Mesenchymal stem cell (in vitro differentiated cells and primary cell): ENCODE data around the gene CBARP. TPM values are rescaled to one million over a fixed set of nuclear protein-coding genes. Genes with fewer than 3 reads are reported as not detected.

Experiments
- DNase-seq: peaks from one replicate; pipeline ENCODE4 v3.0.0-alpha.2; 2013
- H2AFZ ChIP-seq: one replicate; pipeline ENCODE4 v1.6.1; 2013; ENCODE audit warnings: low read depth, mild to moderate bottlenecking, control low read depth, inconsistent platforms, low read length, moderate library complexity
- H2AK5ac ChIP-seq: 2 replicates; pipeline ENCODE4 v1.6.1; 2013; ENCODE audit warnings: low read length, moderate library complexity, mild to moderate bottlenecking, inconsistent platforms; ENCODE audit not compliant: severe bottlenecking
- H2BK120ac ChIP-seq: one replicate; pipeline ENCODE4 v1.6.1; 2013; ENCODE audit warnings: low read depth, mild to moderate bottlenecking, inconsistent platforms, low read length, moderate library complexity
- H2BK12ac ChIP-seq, 2 experiments: one replicate each; pipeline ENCODE4 v1.6.1; 2013; ENCODE audit warnings: inconsistent platforms in 2 of 2, low read length in 2 of 2, mild to moderate bottlenecking in 2 of 2, moderate library complexity in 2 of 2, control low read depth in 1 of 2
- H2BK15ac ChIP-seq: one replicate; pipeline ENCODE4 v1.6.1; 2013; ENCODE audit warnings: mild to moderate bottlenecking, low read depth, inconsistent platforms; ENCODE audit not compliant: poor library complexity, severe bottlenecking
- H2BK5ac ChIP-seq: 2 replicates; pipeline ENCODE4 v1.6.1; 2013; ENCODE audit warnings: low read depth, mild to moderate bottlenecking, low read length, control low read depth, inconsistent platforms; ENCODE audit not compliant: poor library complexity, severe bottlenecking
- H3K14ac ChIP-seq, 2 experiments: one replicate each; pipeline ENCODE4 v1.6.1; 2013; ENCODE audit warnings: inconsistent platforms in 2 of 2, low read length in 2 of 2, control low read depth in 1 of 2, mild to moderate bottlenecking in 1 of 2, moderate library complexity in 1 of 2
- H3K18ac ChIP-seq, 2 experiments: one replicate each; pipeline ENCODE4 v1.6.1; 2013; ENCODE audit warnings: inconsistent platforms in 2 of 2, low read length in 2 of 2, control low read depth in 1 of 2, low read depth in 1 of 2, mild to moderate bottlenecking in 1 of 2
- H3K23ac ChIP-seq, 2 experiments: one replicate each; pipeline ENCODE4 v1.6.1; 2013; ENCODE audit warnings: inconsistent platforms in 2 of 2, low read length in 2 of 2, mild to moderate bottlenecking in 2 of 2, moderate library complexity in 2 of 2, control low read depth in 1 of 2
- H3K27ac ChIP-seq: 2 replicates; pipeline ENCODE4 v1.5.1; 2013; ENCODE audit warnings: mild to moderate bottlenecking, moderate library complexity, low read length, control low read depth, inconsistent platforms; ENCODE audit not compliant: poor library complexity, severe bottlenecking
- H3K27me3 ChIP-seq, 2 experiments: 2 replicates each; pipeline versions ENCODE4 v1.6.1 to v1.7.0; 2013; ENCODE audit warnings: low read length in 2 of 2, mild to moderate bottlenecking in 2 of 2, moderate library complexity in 2 of 2, control low read depth in 1 of 2, inconsistent platforms in 1 of 2; ENCODE audit not compliant: control insufficient read depth in 1 of 2, insufficient read depth in 1 of 2
- H3K36me3 ChIP-seq, 2 experiments: 2 replicates each; pipeline versions ENCODE4 v1.6.1 to v1.7.0; 2013; ENCODE audit warnings: low read length in 2 of 2, control low read depth in 1 of 2, inconsistent platforms in 1 of 2, low read depth in 1 of 2, mild to moderate bottlenecking in 1 of 2; ENCODE audit not compliant: insufficient read depth in 2 of 2, control insufficient read depth in 1 of 2
- H3K4ac ChIP-seq, 2 experiments: one replicate each; pipeline ENCODE4 v1.6.1; 2013; ENCODE audit warnings: inconsistent platforms in 2 of 2, low read length in 2 of 2, mild to moderate bottlenecking in 2 of 2, moderate library complexity in 2 of 2, control low read depth in 1 of 2, low read depth in 1 of 2
- H3K4me1 ChIP-seq: 2 replicates; pipeline ENCODE4 v1.6.1; 2013; ENCODE audit warnings: low read depth, low read length, control low read depth; ENCODE audit not compliant: control insufficient read depth, insufficient read depth
- H3K4me2 ChIP-seq: 2 replicates; pipeline ENCODE4 v1.6.1; 2013; ENCODE audit warnings: low read length, mild to moderate bottlenecking, inconsistent platforms; ENCODE audit not compliant: poor library complexity, severe bottlenecking
- H3K4me3 ChIP-seq, 2 experiments: 2 replicates each; pipeline versions ENCODE4 v1.5.1 to v1.7.0; 2013; ENCODE audit warnings: low read length in 2 of 2, mild to moderate bottlenecking in 2 of 2, control low read depth in 1 of 2, low read depth in 1 of 2; ENCODE audit not compliant: insufficient read depth in 1 of 2
- H3K79me1 ChIP-seq: replicated peaks from 2 replicates; pipeline ENCODE4 v1.6.1; 2013; ENCODE audit warnings: mild to moderate bottlenecking, control low read depth, low read length, inconsistent platforms; ENCODE audit not compliant: poor library complexity, severe bottlenecking
- H3K9ac ChIP-seq: 2 replicates; pipeline ENCODE4 v1.7.0; 2013; ENCODE audit warnings: mild to moderate bottlenecking, low read length, moderate library complexity
- H3K9me3 ChIP-seq: 2 replicates; pipeline ENCODE4 v1.7.0; 2013; ENCODE audit warnings: mild to moderate bottlenecking, low read length; ENCODE audit not compliant: control insufficient read depth
- H4K8ac ChIP-seq: one replicate; pipeline ENCODE4 v1.6.1; 2013; ENCODE audit warnings: inconsistent platforms, mild to moderate bottlenecking, low read length, moderate library complexity
- H4K91ac ChIP-seq: one replicate; pipeline ENCODE4 v1.6.1; 2013; ENCODE audit warnings: mild to moderate bottlenecking, low read length, inconsistent platforms
- WGBS: methylation state at CpG from one replicate; pipeline ENCODE4 v1.1.7; 2013; ENCODE audit warnings: mixed read lengths; 5-methylcytosine and 5-hydroxymethylcytosine counted together
- polyA plus RNA-seq, 2 experiments: library from polyadenylated mRNA; stranded (reverse); fragments of 200-250 nt; gene quantifications; one replicate each; pipeline ENCODE4 v1.2.3, GENCODE V29; 2013

The CBARP gene
- polyA plus RNA-seq (2013, experiment 1 of 2) = 8.1 TPM
- polyA plus RNA-seq (2013, experiment 2 of 2) = 8.0 TPM

- H3K27ac ChIP-seq = no peak within 1 kb of the TSS
- H2BK15ac ChIP-seq = peak within 1 kb of the TSS; percentile 60
- peak within 1 kb of the TSS in 1 of 2 experiments; percentile 90 for H3K23ac ChIP-seq
- no peaks in the 10 kb centered on the region for H3K27me3 ChIP-seq
- peak within 1 kb of the TSS; percentile 96 for H3K4me2 ChIP-seq
- peak within 1 kb of the TSS; percentile 41 to 92 for H3K4ac ChIP-seq
- peak within 1 kb of the TSS; percentile 24 for H2BK120ac ChIP-seq
- no peaks in the 10 kb centered on the region for H3K9me3 ChIP-seq
- peak within 1 kb of the TSS; percentile 15 to 90 for H3K14ac ChIP-seq
- peak within 1 kb of the TSS; percentile 24 to 83 for H2BK12ac ChIP-seq
- no peak within 1 kb of the TSS for H2AK5ac ChIP-seq
- H4K8ac ChIP-seq = peak within 1 kb of the TSS; percentile 50
- peak within 1 kb of the TSS; percentile 48 to 97 for H3K18ac ChIP-seq
- H2AFZ ChIP-seq = peak within 1 kb of the TSS; percentile 72
- H3K79me1 ChIP-seq = peaks cover 32% of the 10 kb centered on the region
- H3K4me1 ChIP-seq = peaks cover 46% of the 10 kb centered on the region
- no peak for DNase-seq
- H2BK5ac ChIP-seq = no peak within 1 kb of the TSS
- WGBS = under 1% methylated on average over 38 of the region's 87 CpGs
- peak within 1 kb of the TSS; percentile 80 for H3K9ac ChIP-seq
- peak within 1 kb of the TSS; percentile 85 for H4K91ac ChIP-seq
- H3K36me3 ChIP-seq = peaks cover 16 to 36% of the 10 kb centered on the region in 2 experiments
- H3K4me3 ChIP-seq = peak within 1 kb of the TSS; percentile 78 to 81
Measured at GRCh38 chr19:1237754-1238368, at the start of gene CBARP. Gene CBARP (minus strand): TSS chr19:1238005. CDS start chr19:1236100, 1,905 bp downstream.

GRCh38 chr19:1286487-1287353 lies 48.9 kb upstream of the CBARP start:
- H2AK5ac ChIP-seq = no peak overlapping the region
- H3K36me3 ChIP-seq = no peaks in the 10 kb centered on the region
- H3K79me1 ChIP-seq = no peaks in the 10 kb centered on the region
- H3K27me3 ChIP-seq = peaks cover 45 to 82% of the 10 kb centered on the region in 2 experiments
- no peak overlapping the region for H3K14ac ChIP-seq
- 65% methylated on average over 38 of the region's 38 CpGs for WGBS
- H2BK12ac ChIP-seq = no peak overlapping the region
- H3K4me2 ChIP-seq = no peak overlapping the region
- no peak overlapping the region for H3K4ac ChIP-seq
- no peak overlapping the region for H2BK5ac ChIP-seq
- H3K18ac ChIP-seq = no peak overlapping the region
- no peak overlapping the region for H3K23ac ChIP-seq
- no peak overlapping the region for H2BK120ac ChIP-seq
- H3K4me3 ChIP-seq = no peak overlapping the region
- H4K8ac ChIP-seq = no peak overlapping the region
- no peak overlapping the region for H2AFZ ChIP-seq
- no peak overlapping the region for H2BK15ac ChIP-seq
- peaks cover 18% of the 10 kb centered on the region for H3K4me1 ChIP-seq
- no peak overlapping the region for H4K91ac ChIP-seq
- no peak overlapping the region for H3K27ac ChIP-seq
- DNase-seq = no peak
- H3K9ac ChIP-seq = no peak overlapping the region
- no peaks in the 10 kb centered on the region for H3K9me3 ChIP-seq

- H3K9ac ChIP-seq = no peak within 1 kb of the TSS
- WGBS = 1% methylated on average over 34 of the region's 113 CpGs
Measured at GRCh38 chr19:1285737-1286360, 48.0 kb upstream of the CBARP start, which contains the start of gene EFNA2. Gene EFNA2 (plus strand): TSS chr19:1285873. CDS start chr19:1286169, 296 bp downstream.

More at GRCh38 chr19:1285737-1286360, 48.0 kb upstream of the CBARP start, which contains the start of gene EFNA2:
- Histone ChIP-seq H2BK120ac (no peak within 1 kb of the TSS), H3K4ac (no peak within 1 kb of the TSS), H2BK15ac (peak within 1 kb of the TSS; percentile 66), H3K4me1 (peaks cover 13% of the 10 kb centered on the region), H3K36me3 (peaks cover 0 to 2% of the 10 kb centered on the region in 2 experiments), H3K4me2 (peak within 1 kb of the TSS; percentile 56), H3K27ac (no peak within 1 kb of the TSS), H3K27me3 (peaks cover 37 to 73% of the 10 kb centered on the region in 2 experiments), H2BK12ac (no peak within 1 kb of the TSS), H2BK5ac (no peak within 1 kb of the TSS), H3K79me1 (no peaks in the 10 kb centered on the region), H4K8ac (no peak within 1 kb of the TSS), H2AK5ac (no peak within 1 kb of the TSS), H3K9me3 (no peaks in the 10 kb centered on the region), H3K4me3 (peak within 1 kb of the TSS in 1 of 2 experiments; percentile 52), H4K91ac (no peak within 1 kb of the TSS), H3K23ac (no peak within 1 kb of the TSS), H3K14ac (no peak within 1 kb of the TSS), H2AFZ (peak within 1 kb of the TSS; percentile 49), H3K18ac (no peak within 1 kb of the TSS)
- DNase-seq = no peak
